HL-60 (cell line): ENCODE measurements around the gene KAZN.

Source experiments
- DNase-seq, 2 experiments: peaks; one replicate each; pipeline ENCODE4 v3.0.0-alpha.2; 2010 to 2020; ENCODE audit warnings: low read depth in 1 of 2, low spot score in 1 of 2
- H3K27ac ChIP-seq: fragments of 250-450 bp; sonication (Bioruptor Pico); replicated peaks from 2 replicates; pipeline ENCODE4 v1.5.1; 2020; ENCODE audit warnings: mild to moderate bottlenecking, moderate library complexity
- H3K27me3 ChIP-seq: fragments of 250-450 bp; sonication (Bioruptor Pico); 2 replicates; pipeline ENCODE4 v1.5.1; 2021; ENCODE audit warnings: mild to moderate bottlenecking, moderate library complexity; ENCODE audit not compliant: insufficient read depth, poor library complexity, severe bottlenecking
- H3K4me3 ChIP-seq: replicated peaks from 2 replicates; pipeline ENCODE4 v1.5.1; 2011; ENCODE audit warnings: mild to moderate bottlenecking, control low read depth, low read length; ENCODE audit not compliant: insufficient read depth
- CTCF ChIP-seq: IDR thresholded peaks from one replicate; pipeline ENCODE4 v1.5.1; 2011; ENCODE audit warnings: low read length, control low read depth, inconsistent platforms; ENCODE audit not compliant: insufficient read depth
- GABPA ChIP-seq: IDR thresholded peaks from 2 replicates; pipeline ENCODE4 v1.6.1; 2012; ENCODE audit warnings: low read depth
- POLR2AphosphoS5 ChIP-seq: IDR thresholded peaks from 2 replicates; pipeline ENCODE4 v1.6.1; 2012; ENCODE audit warnings: low read depth
- REST ChIP-seq: IDR thresholded peaks from 2 replicates; pipeline ENCODE4 v1.6.1; 2012; ENCODE audit warnings: low read depth; ENCODE audit not compliant: insufficient replicate concordance
- SPI1 ChIP-seq: IDR thresholded peaks from 2 replicates; pipeline ENCODE4 v1.6.1; 2012; ENCODE audit warnings: low read depth, mild to moderate bottlenecking, borderline replicate concordance

Gene KAZN

GRCh38 chr1:14887764-14888350 lies 289.4 kb downstream of the KAZN start:
- no peak for TF ChIP-seq POLR2AphosphoS5
- TF ChIP-seq CTCF: no peak
- TF ChIP-seq REST: no peak
- no peak for TF ChIP-seq SPI1
- TF ChIP-seq GABPA: no peak
- no peaks in the 10 kb centered on the region for H3K27me3 ChIP-seq

GRCh38 chr1:14888374-14888773 lies 289.9 kb downstream of the KAZN start:
- DNase-seq: no peak
- Histone ChIP-seq H3K4me3 (no peak overlapping the region), H3K27ac (no peak overlapping the region), H3K27me3 (no peaks in the 10 kb centered on the region)
- no peak for TF ChIP-seq SPI1

More at GRCh38 chr1:14887764-14888350, 289.4 kb downstream of the KAZN start:
- DNase-seq: no peak
- H3K4me3 ChIP-seq: no peak overlapping the region
- no peak overlapping the region for H3K27ac ChIP-seq

GRCh38 chr1:14889825-14890440 lies 291.4 kb downstream of the KAZN start:
- no peak for DNase-seq
- no peaks in the 10 kb centered on the region for H3K27me3 ChIP-seq
- H3K4me3 ChIP-seq: no peak overlapping the region
- TF ChIP-seq REST (no peak), GABPA (no peak), POLR2AphosphoS5 (no peak), CTCF (no peak), SPI1 (no peak)
- no peak overlapping the region for H3K27ac ChIP-seq

GRCh38 chr1:14891991-14892390 lies 293.5 kb downstream of the KAZN start:
- Histone ChIP-seq H3K27me3 (no peaks in the 10 kb centered on the region), H3K27ac (no peak overlapping the region), H3K4me3 (no peak overlapping the region)
- DNase-seq: no peak
- no peak for TF ChIP-seq CTCF
- no peak for TF ChIP-seq GABPA
